ENCODE measurements around the gene ARHGAP33.

DNA sequence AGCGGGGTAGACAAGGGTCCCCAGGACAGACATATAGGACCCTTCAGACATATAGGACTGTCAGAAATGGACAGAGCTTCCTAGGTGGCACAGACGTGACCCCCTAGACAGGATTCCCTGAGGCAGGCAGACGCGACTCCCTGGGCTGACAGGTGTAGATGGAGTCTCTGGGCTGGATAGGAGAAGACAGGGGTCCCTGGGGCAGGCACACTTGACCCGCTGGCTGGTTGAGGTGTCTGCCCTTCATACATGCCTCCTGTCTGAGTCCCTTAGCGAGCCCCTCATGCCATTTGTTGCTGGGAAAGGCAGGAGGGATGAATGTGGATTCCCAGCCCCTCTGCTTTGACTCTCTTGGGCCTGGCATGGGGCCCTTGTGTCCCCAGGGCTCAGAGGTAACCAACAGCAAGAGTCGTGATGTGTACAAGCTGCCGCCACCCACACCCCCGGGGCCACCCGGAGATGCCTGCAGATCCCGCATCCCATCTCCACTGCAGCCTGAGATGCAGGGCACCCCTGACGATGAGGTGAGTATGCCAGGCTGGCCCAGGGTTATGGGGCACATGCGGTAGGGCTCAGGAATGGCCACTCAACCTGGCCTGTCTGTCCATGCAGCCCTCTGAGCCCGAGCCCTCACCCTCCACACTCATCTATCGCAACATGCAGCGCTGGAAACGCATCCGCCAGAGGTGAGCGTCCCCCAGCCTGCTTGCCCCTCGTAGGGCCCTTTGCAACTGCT lies 21.6 kb upstream of the ARHGAP33 start:
- TF ChIP-seq, protein P1, sequence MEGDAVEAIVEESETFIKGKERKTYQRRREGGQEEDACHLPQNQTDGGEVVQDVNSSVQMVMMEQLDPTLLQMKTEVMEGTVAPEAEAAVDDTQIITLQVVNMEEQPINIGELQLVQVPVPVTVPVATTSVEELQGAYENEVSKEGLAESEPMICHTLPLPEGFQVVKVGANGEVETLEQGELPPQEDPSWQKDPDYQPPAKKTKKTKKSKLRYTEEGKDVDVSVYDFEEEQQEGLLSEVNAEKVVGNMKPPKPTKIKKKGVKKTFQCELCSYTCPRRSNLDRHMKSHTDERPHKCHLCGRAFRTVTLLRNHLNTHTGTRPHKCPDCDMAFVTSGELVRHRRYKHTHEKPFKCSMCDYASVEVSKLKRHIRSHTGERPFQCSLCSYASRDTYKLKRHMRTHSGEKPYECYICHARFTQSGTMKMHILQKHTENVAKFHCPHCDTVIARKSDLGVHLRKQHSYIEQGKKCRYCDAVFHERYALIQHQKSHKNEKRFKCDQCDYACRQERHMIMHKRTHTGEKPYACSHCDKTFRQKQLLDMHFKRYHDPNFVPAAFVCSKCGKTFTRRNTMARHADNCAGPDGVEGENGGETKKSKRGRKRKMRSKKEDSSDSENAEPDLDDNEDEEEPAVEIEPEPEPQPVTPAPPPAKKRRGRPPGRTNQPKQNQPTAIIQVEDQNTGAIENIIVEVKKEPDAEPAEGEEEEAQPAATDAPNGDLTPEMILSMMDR (IDR thresholded peaks at IDR 0.05; ENCODE audit: poor library complexity, severe bottlenecking): no peak
- TF ChIP-seq RAD21 (conservative IDR thresholded peaks at IDR 0.05) (no peak), TAF1 (IDR thresholded peaks at IDR 0.05; ENCODE audit: low read depth) (no peak), POLR2AphosphoS5 (IDR thresholded peaks at IDR 0.05) (no peak), EZH2 (IDR thresholded peaks at IDR 0.05; ENCODE audit: borderline replicate concordance, insufficient read depth, low read length, poor library complexity, severe bottlenecking) (no peak)
